Measurements from ENCODE around the gene TLK2.
A peak's percentile ranks its signal among the peaks of the same experiment; 100 is the strongest.
"Not testable (repeated sequence)": the region's sequence is repeated elsewhere in the genome, so short reads cannot be mapped to it uniquely, and the experiment has no call there.

TLK2 gene

GRCh38 chr17:62600805-62601204 is 122.2 kb downstream of the TLK2 start:
- H3K9me3 ChIP-seq (ENCODE audit: insufficient read depth, low read length) = no peaks in the 10 kb centered on the region
- no peak overlapping the region for H2AFZ ChIP-seq (ENCODE audit: low read depth, low read length)
- no peak overlapping the region for H3K27ac ChIP-seq (ENCODE audit: low read length)
- no peaks in the 10 kb centered on the region for H3K27me3 ChIP-seq (ENCODE audit: low read depth, low read length)
- no peak overlapping the region for H3K4me2 ChIP-seq (ENCODE audit: low read length)
- H4K20me1 ChIP-seq (ENCODE audit: insufficient read depth, low read length) = 0 out of 2 replicates have a peak, but pooled peaks cover 4% of the 10 kb centered on the region
- H3K9ac ChIP-seq (ENCODE audit: low read length) = no peak overlapping the region
- no peaks in the 10 kb centered on the region for H3K4me1 ChIP-seq (ENCODE audit: low read length)
- peaks cover 47% of the 10 kb centered on the region for H3K36me3 ChIP-seq (replicated peaks; ENCODE audit: low read depth, low read length)
- TF ChIP-seq CTCF (IDR thresholded peaks at IDR 0.05; ENCODE audit: low read depth, low read length) = no peak
- TF ChIP-seq EZH2phosphoT487 (IDR thresholded peaks at IDR 0.05; ENCODE audit: low read depth) = no peak
- no peak overlapping the region for H3K4me3 ChIP-seq (ENCODE audit: low read length)
- H3K79me2 ChIP-seq (ENCODE audit: low read length) = no peaks in the 10 kb centered on the region

GRCh38 chr17:62601471-62601870 is 122.8 kb downstream of the TLK2 start:
- Histone ChIP-seq H3K9me3 (ENCODE audit: insufficient read depth, low read length) (no peaks in the 10 kb centered on the region), H3K36me3 (replicated peaks; ENCODE audit: low read depth, low read length) (peaks cover 47% of the 10 kb centered on the region), H3K4me3 (ENCODE audit: low read length) (no peak overlapping the region), H3K79me2 (ENCODE audit: low read length) (no peaks in the 10 kb centered on the region), H3K4me1 (ENCODE audit: low read length) (no peaks in the 10 kb centered on the region), H3K9ac (ENCODE audit: low read length) (no peak overlapping the region), H3K27ac (ENCODE audit: low read length) (no peak overlapping the region), H4K20me1 (ENCODE audit: insufficient read depth, low read length) (0 out of 2 replicates have a peak, but pooled peaks cover 4% of the 10 kb centered on the region), H2AFZ (ENCODE audit: low read depth, low read length) (no peak overlapping the region), H3K4me2 (ENCODE audit: low read length) (no peak overlapping the region), H3K27me3 (ENCODE audit: low read depth, low read length) (no peaks in the 10 kb centered on the region)
- TF ChIP-seq CTCF (IDR thresholded peaks at IDR 0.05; ENCODE audit: low read depth, low read length) = 0 out of 2 replicates have a peak, but pooled peaks have one; percentile 15
- no peak for TF ChIP-seq EZH2phosphoT487 (IDR thresholded peaks at IDR 0.05; ENCODE audit: low read depth)

GRCh38 chr17:62603783-62604182 is 125.2 kb downstream of the TLK2 start:
- peaks cover 44% of the 10 kb centered on the region for H3K36me3 ChIP-seq (replicated peaks; ENCODE audit: low read depth, low read length)
- not testable (repeated sequence) for H3K27ac ChIP-seq (ENCODE audit: low read length); H3K9me3 ChIP-seq (ENCODE audit: insufficient read depth, low read length); H3K4me2 ChIP-seq (ENCODE audit: low read length); H2AFZ ChIP-seq (ENCODE audit: low read depth, low read length); H3K9ac ChIP-seq (ENCODE audit: low read length); H4K20me1 ChIP-seq (ENCODE audit: insufficient read depth, low read length); H3K4me3 ChIP-seq (ENCODE audit: low read length); H3K27me3 ChIP-seq (ENCODE audit: low read depth, low read length); H3K79me2 ChIP-seq (ENCODE audit: low read length); H3K4me1 ChIP-seq (ENCODE audit: low read length)

GRCh38 chr17:62605588-62605987 is 127.0 kb downstream of the TLK2 start:
- peaks cover 52% of the 10 kb centered on the region for H3K36me3 ChIP-seq (replicated peaks; ENCODE audit: low read depth, low read length)
- H3K4me1 ChIP-seq (ENCODE audit: low read length) = peaks cover 5% of the 10 kb centered on the region
- H2AFZ ChIP-seq (ENCODE audit: low read depth, low read length) = no peak overlapping the region
- H3K27ac ChIP-seq (ENCODE audit: low read length) = no peak overlapping the region
- no peak overlapping the region for H3K4me3 ChIP-seq (ENCODE audit: low read length)
- TF ChIP-seq EZH2phosphoT487 (IDR thresholded peaks at IDR 0.05; ENCODE audit: low read depth) = no peak
- no peak for TF ChIP-seq CTCF (IDR thresholded peaks at IDR 0.05; ENCODE audit: low read depth, low read length)
- no peak overlapping the region for H3K4me2 ChIP-seq (ENCODE audit: low read length)
- no peak overlapping the region for H3K9ac ChIP-seq (ENCODE audit: low read length)
- no peaks in the 10 kb centered on the region for H3K79me2 ChIP-seq (ENCODE audit: low read length)
- H4K20me1 ChIP-seq (ENCODE audit: insufficient read depth, low read length) = 0 out of 2 replicates have a peak, but pooled peaks cover 4% of the 10 kb centered on the region
- no peaks in the 10 kb centered on the region for H3K9me3 ChIP-seq (ENCODE audit: insufficient read depth, low read length)
- no peaks in the 10 kb centered on the region for H3K27me3 ChIP-seq (ENCODE audit: low read depth, low read length)

GRCh38 chr17:62611292-62611691 is 132.7 kb downstream of the TLK2 start:
- Histone ChIP-seq H3K4me2 (ENCODE audit: low read length) (peak overlapping the region; percentile 45), H3K36me3 (replicated peaks; ENCODE audit: low read depth, low read length) (peaks cover 49% of the 10 kb centered on the region), H2AFZ (ENCODE audit: low read depth, low read length) (no peak overlapping the region), H3K79me2 (ENCODE audit: low read length) (no peaks in the 10 kb centered on the region), H3K4me1 (ENCODE audit: low read length) (peaks cover 22% of the 10 kb centered on the region), H3K27me3 (ENCODE audit: low read depth, low read length) (no peaks in the 10 kb centered on the region), H4K20me1 (ENCODE audit: insufficient read depth, low read length) (no peaks in the 10 kb centered on the region), H3K27ac (ENCODE audit: low read length) (peak overlapping the region; percentile 86), H3K9ac (ENCODE audit: low read length) (peak overlapping the region; percentile 40), H3K4me3 (ENCODE audit: low read length) (peak overlapping the region; percentile 48), H3K9me3 (ENCODE audit: insufficient read depth, low read length) (no peaks in the 10 kb centered on the region)
- TF ChIP-seq EZH2phosphoT487 (IDR thresholded peaks at IDR 0.05; ENCODE audit: low read depth) (no peak), CTCF (IDR thresholded peaks at IDR 0.05; ENCODE audit: low read depth, low read length) (no peak)
